H1 (cell line): ENCODE measurements around the gene ADRM1. TPM values are rescaled to one million over a fixed set of nuclear protein-coding genes. Genes with fewer than 3 reads are reported as not detected.

Experiments
- CTCF ChIA-PET: fragments of 300-600 bp; sonication (Branson Sonifier 250); formaldehyde crosslinking; loops from one replicate; lab custom pipeline; 2021; ENCODE audit not compliant: partially characterized antibody; lab: Charles Lee
- POLR2A ChIA-PET: fragments of 300-600 bp; sonication (Branson Sonifier 250); formaldehyde crosslinking; loops from one replicate; lab custom pipeline; 2021; ENCODE audit warnings: inconsistent platforms; ENCODE audit not compliant: partially characterized antibody; lab: Charles Lee
- DNase-seq, 2 experiments: peaks; one replicate each; pipeline versions ENCODE4 v3.0.0 to v3.0.0-alpha.2; 2010 to 2022; ENCODE audit warnings: low spot score in 2 of 2, low read depth in 1 of 2, mixed read lengths in 1 of 2
- FAIRE-seq: peaks from 2 replicates; lab custom pipeline; 2011; peaks lifted over from hg19 to GRCh38; lab: Jason Lieb, UNC
- H2AFZ ChIP-seq: 2 replicates; pipeline ENCODE4 v1.8.1; 2012; ENCODE audit warnings: low read length, inconsistent platforms
- H2AK5ac ChIP-seq: 2 replicates; pipeline ENCODE4 v1.6.1; 2013; ENCODE audit warnings: low read depth, low read length
- H2BK120ac ChIP-seq: replicated peaks from 2 replicates; pipeline ENCODE3; 2013; ENCODE audit warnings: low read depth, low read length, inconsistent platforms
- H2BK12ac ChIP-seq: 2 replicates; pipeline ENCODE4 v1.6.1; 2013; ENCODE audit warnings: low read depth, low read length
- H2BK15ac ChIP-seq: 2 replicates; pipeline ENCODE4 v1.6.1; 2013; ENCODE audit warnings: low read length
- H2BK20ac ChIP-seq: 2 replicates; pipeline ENCODE4 v1.6.1; 2013; ENCODE audit warnings: low read length
- H2BK5ac ChIP-seq: 2 replicates; pipeline ENCODE4 v1.6.1; 2013; ENCODE audit warnings: low read depth, low read length
- H3K14ac ChIP-seq: 2 replicates; pipeline ENCODE4 v1.6.1; 2013; ENCODE audit warnings: inconsistent platforms; ENCODE audit not compliant: insufficient read length
- H3K18ac ChIP-seq: 2 replicates; pipeline ENCODE4 v1.6.1; 2013; ENCODE audit warnings: low read length; ENCODE audit errors: extremely low read depth
- H3K23ac ChIP-seq: 2 replicates; pipeline ENCODE4 v1.6.1; 2013; ENCODE audit warnings: inconsistent platforms; ENCODE audit not compliant: insufficient read length
- H3K23me2 ChIP-seq: 2 replicates; pipeline ENCODE4 v1.6.1; 2013; ENCODE audit warnings: low read depth, low read length
- H3K27ac ChIP-seq: 2 replicates; pipeline ENCODE4 v1.6.1; 2011; ENCODE audit warnings: low read depth, low read length, inconsistent platforms
- H3K27me3 ChIP-seq, 4 experiments: replicated peaks in 1 of 4; 1 replicate in 1 of 4; 2 replicates in 3 of 4; pipeline versions ENCODE4 v1.6.1 to v1.8.1; 2011 to 2013; ENCODE audit warnings: low read length in 3 of 4, mild to moderate bottlenecking in 3 of 4, inconsistent platforms in 2 of 4, mixed read lengths in 2 of 4, moderate library complexity in 1 of 4; ENCODE audit not compliant: control insufficient read depth in 3 of 4, insufficient read depth in 3 of 4; ENCODE audit errors: extremely low read depth in 1 of 4
- H3K36me3 ChIP-seq, 4 experiments: 2 replicates each; pipeline versions ENCODE4 v1.6.1 to v1.8.1; 2011 to 2013; ENCODE audit warnings: mild to moderate bottlenecking in 4 of 4, low read length in 3 of 4, moderate library complexity in 2 of 4, control low read depth in 1 of 4, inconsistent platforms in 1 of 4; ENCODE audit not compliant: insufficient read depth in 4 of 4, control insufficient read depth in 2 of 4
- H3K4ac ChIP-seq: replicated peaks from 2 replicates; pipeline ENCODE3; 2013; ENCODE audit warnings: low read length, low read depth, mixed read lengths, inconsistent platforms; ENCODE audit not compliant: insufficient read length
- H3K4me1 ChIP-seq, 4 experiments: replicated peaks in 1 of 4; 1 replicate in 1 of 4; 2 replicates in 3 of 4; pipeline versions ENCODE4 v1.6.1 to v1.8.1; 2011 to 2013; ENCODE audit warnings: low read length in 3 of 4, inconsistent platforms in 2 of 4, mixed read lengths in 1 of 4; ENCODE audit not compliant: insufficient read depth in 4 of 4, control insufficient read depth in 3 of 4
- H3K4me2 ChIP-seq, 2 experiments: 2 replicates each; pipeline versions ENCODE4 v1.6.1 to v1.8.1; 2011 to 2013; ENCODE audit warnings: low read depth in 2 of 2, low read length in 2 of 2, control low read depth in 1 of 2, inconsistent platforms in 1 of 2, mild to moderate bottlenecking in 1 of 2; ENCODE audit not compliant: insufficient read depth in 1 of 2
- H3K4me3 ChIP-seq, 4 experiments: fragments of 200-600, 300-600 bp in 1 of 4; sonication (generic), shearing (Covaris generic), sonication (Bioruptor Twin) in 1 of 4; 2 replicates each; pipeline versions ENCODE4 v1.5.1 to v1.8.1; 2011 to 2016; ENCODE audit warnings: low read length in 4 of 4, low read depth in 3 of 4, control low read depth in 2 of 4, inconsistent platforms in 2 of 4, mild to moderate bottlenecking in 2 of 4, mixed read lengths in 1 of 4, moderate library complexity in 1 of 4; ENCODE audit not compliant: insufficient read depth in 2 of 4; ENCODE audit errors: extremely low read depth in 1 of 4
- H3K56ac ChIP-seq: replicated peaks from 2 replicates; pipeline ENCODE3; 2013; ENCODE audit warnings: low read depth, mild to moderate bottlenecking, mixed read lengths, low read length, inconsistent platforms; ENCODE audit not compliant: insufficient read length
- H3K79me1 ChIP-seq: 2 replicates; pipeline ENCODE4 v1.6.1; 2013; ENCODE audit warnings: low read depth, low read length, control low read depth
- H3K79me2 ChIP-seq, 2 experiments: 2 replicates each; pipeline versions ENCODE4 v1.6.1 to v1.8.1; 2012 to 2013; ENCODE audit warnings: low read length in 2 of 2, mild to moderate bottlenecking in 2 of 2, inconsistent platforms in 1 of 2; ENCODE audit not compliant: insufficient read depth in 2 of 2, control insufficient read depth in 1 of 2
- H3K9ac ChIP-seq, 4 experiments: replicated peaks in 1 of 4; 1 replicate in 1 of 4; 2 replicates in 3 of 4; pipeline versions ENCODE4 v1.6.1 to v1.8.1; 2011 to 2013; ENCODE audit warnings: low read depth in 3 of 4, low read length in 3 of 4, control low read depth in 2 of 4, mild to moderate bottlenecking in 2 of 4, moderate library complexity in 2 of 4, inconsistent platforms in 1 of 4; ENCODE audit errors: extremely low read depth in 1 of 4
- H3K9me3 ChIP-seq, 2 experiments: 2 replicates each; pipeline versions ENCODE4 v1.6.1 to v1.8.1; 2012 to 2013; ENCODE audit warnings: mild to moderate bottlenecking in 2 of 2, moderate library complexity in 2 of 2, control low read depth in 1 of 2, inconsistent platforms in 1 of 2, low read depth in 1 of 2, low read length in 1 of 2, mixed read lengths in 1 of 2; ENCODE audit not compliant: insufficient read depth in 2 of 2
- H4K20me1 ChIP-seq, 2 experiments: replicated peaks in 1 of 2; 2 replicates each; pipeline versions ENCODE3 to v1.8.1; 2011 to 2013; ENCODE audit warnings: inconsistent platforms in 2 of 2, low read length in 2 of 2, mild to moderate bottlenecking in 1 of 2; ENCODE audit not compliant: insufficient read depth in 2 of 2, control insufficient read depth in 1 of 2
- H4K5ac ChIP-seq: 2 replicates; pipeline ENCODE4 v1.6.1; 2013; ENCODE audit warnings: low read length, low read depth, mixed read lengths, inconsistent platforms; ENCODE audit not compliant: insufficient read length
- H4K8ac ChIP-seq: 2 replicates; pipeline ENCODE4 v1.8.0; 2013; ENCODE audit warnings: mild to moderate bottlenecking, moderate library complexity, low read length, inconsistent platforms; ENCODE audit not compliant: insufficient read depth; ENCODE audit errors: extremely low read depth
- H4K91ac ChIP-seq: replicated peaks from 2 replicates; pipeline ENCODE3; 2013; ENCODE audit warnings: low read length, mixed read lengths, inconsistent platforms; ENCODE audit not compliant: insufficient read length
- CBX5 ChIP-seq: fragments of 300-800, 300-1000 bp; sonication (generic); IDR thresholded peaks from 2 replicates; pipeline ENCODE4 v1.7.1; 2016; ENCODE audit warnings: antibody characterized with exemption, low read length, low read depth
- CHD1 ChIP-seq: IDR thresholded peaks from 2 replicates; pipeline ENCODE4 v1.6.1; 2012; ENCODE audit warnings: low read depth, low read length, improper control_type of control experiment
- HDAC6 ChIP-seq: IDR thresholded peaks from one replicate; pipeline ENCODE4 v1.7.1; 2012; ENCODE audit warnings: low read depth, mild to moderate bottlenecking, inconsistent platforms, low read length, moderate library complexity
- RAD21 ChIP-seq, 2 experiments: IDR thresholded peaks in 1 of 2; conservative IDR thresholded peaks in 1 of 2; 2 replicates each; pipeline ENCODE4 v1.6.1; 2011; ENCODE audit warnings: low read depth in 2 of 2, low read length in 2 of 2, improper control_type of control experiment in 1 of 2, inconsistent platforms in 1 of 2, mild to moderate bottlenecking in 1 of 2, moderate library complexity in 1 of 2
- SP2 ChIP-seq: IDR thresholded peaks from 2 replicates; pipeline ENCODE4 v1.6.1; 2012; ENCODE audit warnings: mild to moderate bottlenecking, low read length, inconsistent platforms
- WGBS, 2 experiments: shearing (Covaris generic) in 1 of 2; methylation state at CpG; one replicate each; pipeline versions ENCODE4 v1.1.6 to v1.1.7; 2013 to 2015; ENCODE audit warnings: low lambda C conversion rate in 2 of 2, mixed read lengths in 2 of 2, inconsistent platforms in 1 of 2, low coverage in 1 of 2, missing lambda C conversion rate in 1 of 2; ENCODE audit not compliant: insufficient replicate concordance in 2 of 2, insufficient coverage in 1 of 2, insufficient read length in 1 of 2; ENCODE audit errors: extremely low coverage in 1 of 2, missing lambda C conversion rate in 1 of 2; 5-methylcytosine and 5-hydroxymethylcytosine counted together
- polyA plus RNA-seq, 7 experiments: library from polyadenylated mRNA; depleted of rRNA in 3 of 7; stranded (reverse) in 5 of 7; unstranded in 2 of 7; fragments of >200 nt in 5 of 7; fragments of 200-250 nt in 2 of 7; gene quantifications; 1 replicate in 5 of 7; 2 replicates in 1 of 7; 4 replicates in 1 of 7; pipeline versions ENCODE4 v1.2.1 to v1.2.3, GENCODE V29; 2011 to 2013; ENCODE audit warnings: missing spikeins in 2 of 7, mixed read lengths in 2 of 7
- total RNA-seq: library from RNA; stranded (reverse); fragmentation: NEBNext Ultra II Directional; extraction: Animal tissue kit (Norgen Biotek cat#: 25700); gene quantifications from 2 replicates; pipeline ENCODE4 v1.2.1, GENCODE V29; 2021

Gene ADRM1
- total and polyA plus RNA-seq, 2 of the 8 experiments (the other 6 are each of a cell fraction or from before 2014, with no cell fraction given), result 126 to 214 TPM

GRCh38 chr20:62267543-62267942 lies 35.3 kb upstream of the ADRM1 start:
- no peak overlapping the region for H2BK120ac ChIP-seq
- H3K9me3 ChIP-seq, result peaks cover 0 to 2% of the 10 kb centered on the region in 2 experiments; a peak in 2 of 4 replicates
- H3K9ac ChIP-seq, result no peak overlapping the region
- H3K23me2 ChIP-seq, result no peaks in the 10 kb centered on the region
- 81% methylated on average over 10 of the region's 10 CpGs; no CpG with 5 or more reads in 1 of the 2 experiments for WGBS, 2 experiments
- peaks cover 6% of the 10 kb centered on the region for H3K79me1 ChIP-seq
- no peak overlapping the region for H3K23ac ChIP-seq
- H4K91ac ChIP-seq, result no peak overlapping the region
- no peak for FAIRE-seq
- H3K27ac ChIP-seq, result no peak overlapping the region
- TF ChIP-seq CHD1 (no peak), RAD21 (IDR thresholded peaks at IDR 0.05 in 1 of 2, conservative IDR thresholded peaks at IDR 0.05 in 1 of 2; ENCODE audit: low read depth in 2 of 2, low read length in 2 of 2) (no peak), HDAC6 (no peak), SP2 (no peak), CBX5 (no peak)
- TF ChIP-seq, all 59 proteins: peak for 0
- Histone ChIP-seq H3K79me2 (no peaks in the 10 kb centered on the region), H3K27me3 (no peaks in the 10 kb centered on the region), H3K4me1 (no peaks in the 10 kb centered on the region), H3K36me3 (peaks cover 5 to 24% (median 15%) of the 10 kb centered on the region in 4 experiments; a peak in 6 of 8 replicates), H3K4ac (no peak overlapping the region), H2BK15ac (no peak overlapping the region), H2BK12ac (no peak overlapping the region), H3K4me2 (no peak overlapping the region), H3K56ac (no peak overlapping the region), H3K4me3 (no peak overlapping the region), H3K18ac (no peak overlapping the region), H2AFZ (no peak overlapping the region), H2AK5ac (no peak overlapping the region), H4K8ac (no peak overlapping the region), H2BK20ac (no peak overlapping the region), H4K20me1 (peaks cover 4 to 9% of the 10 kb centered on the region in 2 experiments), H3K14ac (no peak overlapping the region), H2BK5ac (no peak overlapping the region), H4K5ac (no peak overlapping the region)
- CTCF ChIA-PET, result interaction anchor here (0.8 to 1.1 kb wide), 3 partner anchors 12 to 256 kb away, joined by 3 to 4 read pairs (median 3); no protein-coding TSS in a partner anchor
- DNase-seq, result no peak
- POLR2A ChIA-PET, result interaction anchor here (0.6 kb wide), 1 partner anchor 121 kb away, joined by 4 read pairs; no protein-coding TSS in a partner anchor
